Measurements from ENCODE around the gene UST.

UST gene

GRCh38 chr6:148789948-148790347 is 43.1 kb downstream of the UST start:
- Histone ChIP-seq H3K27me3 (ENCODE audit: insufficient read depth, low read depth) (no peaks in the 10 kb centered on the region), H3K36me3 (ENCODE audit: insufficient read depth) (no peaks in the 10 kb centered on the region), H3K27ac (no peak overlapping the region), H2AFZ (ENCODE audit: low read depth) (no peak overlapping the region), H3K9ac (no peak overlapping the region), H3K4me3 (IDR thresholded peaks at IDR 0.05; ENCODE audit: insufficient read depth, low read depth, low read length) (no peak overlapping the region), H4K20me1 (ENCODE audit: insufficient read depth) (no peaks in the 10 kb centered on the region), H3K4me1 (ENCODE audit: low read depth, poor library complexity, severe bottlenecking) (no peaks in the 10 kb centered on the region), H3K79me2 (ENCODE audit: insufficient read depth, low read depth) (no peaks in the 10 kb centered on the region), H3K4me2 (no peak overlapping the region)
- TF ChIP-seq CTCF (conservative IDR thresholded peaks at IDR 0.05; ENCODE audit: low read depth, low read length) = no peak

GRCh38 chr6:148790404-148790803 is 43.6 kb downstream of the UST start:
- H2AFZ ChIP-seq (ENCODE audit: low read depth) = no peak overlapping the region
- H3K4me2 ChIP-seq = no peak overlapping the region
- H3K79me2 ChIP-seq (ENCODE audit: insufficient read depth, low read depth) = no peaks in the 10 kb centered on the region
- no peak overlapping the region for H3K4me3 ChIP-seq (IDR thresholded peaks at IDR 0.05; ENCODE audit: insufficient read depth, low read depth, low read length)
- H3K4me1 ChIP-seq (ENCODE audit: low read depth, poor library complexity, severe bottlenecking) = no peaks in the 10 kb centered on the region
- H4K20me1 ChIP-seq (ENCODE audit: insufficient read depth) = no peaks in the 10 kb centered on the region
- no peaks in the 10 kb centered on the region for H3K27me3 ChIP-seq (ENCODE audit: insufficient read depth, low read depth)
- H3K27ac ChIP-seq = no peak overlapping the region
- H3K36me3 ChIP-seq (ENCODE audit: insufficient read depth) = no peaks in the 10 kb centered on the region
- no peak for TF ChIP-seq CTCF (conservative IDR thresholded peaks at IDR 0.05; ENCODE audit: low read depth, low read length)
- no peak overlapping the region for H3K9ac ChIP-seq

GRCh38 chr6:148790817-148791216 is 44.0 kb downstream of the UST start:
- TF ChIP-seq CTCF (conservative IDR thresholded peaks at IDR 0.05; ENCODE audit: low read depth, low read length) = no peak

GRCh38 chr6:148791372-148791771 is 44.5 kb downstream of the UST start:
- no peak overlapping the region for H2AFZ ChIP-seq (ENCODE audit: low read depth)
- no peak overlapping the region for H3K4me3 ChIP-seq (IDR thresholded peaks at IDR 0.05; ENCODE audit: insufficient read depth, low read depth, low read length)
- no peaks in the 10 kb centered on the region for H3K79me2 ChIP-seq (ENCODE audit: insufficient read depth, low read depth)
- no peak overlapping the region for H3K9ac ChIP-seq
- no peaks in the 10 kb centered on the region for H3K27me3 ChIP-seq (ENCODE audit: insufficient read depth, low read depth)
- H3K27ac ChIP-seq = no peak overlapping the region
- no peaks in the 10 kb centered on the region for H3K4me1 ChIP-seq (ENCODE audit: low read depth, poor library complexity, severe bottlenecking)
- no peaks in the 10 kb centered on the region for H4K20me1 ChIP-seq (ENCODE audit: insufficient read depth)
- H3K36me3 ChIP-seq (ENCODE audit: insufficient read depth) = no peaks in the 10 kb centered on the region
- H3K4me2 ChIP-seq = no peak overlapping the region
- no peak for TF ChIP-seq CTCF (conservative IDR thresholded peaks at IDR 0.05; ENCODE audit: low read depth, low read length)

More at GRCh38 chr6:148790817-148791216, 44.0 kb downstream of the UST start:
- Histone ChIP-seq H3K4me1 (ENCODE audit: low read depth, poor library complexity, severe bottlenecking) (no peaks in the 10 kb centered on the region), H3K27ac (no peak overlapping the region), H3K4me2 (no peak overlapping the region), H3K36me3 (ENCODE audit: insufficient read depth) (no peaks in the 10 kb centered on the region), H2AFZ (ENCODE audit: low read depth) (no peak overlapping the region), H3K9ac (no peak overlapping the region), H3K79me2 (ENCODE audit: insufficient read depth, low read depth) (no peaks in the 10 kb centered on the region), H3K27me3 (ENCODE audit: insufficient read depth, low read depth) (no peaks in the 10 kb centered on the region), H4K20me1 (ENCODE audit: insufficient read depth) (no peaks in the 10 kb centered on the region), H3K4me3 (IDR thresholded peaks at IDR 0.05; ENCODE audit: insufficient read depth, low read depth, low read length) (no peak overlapping the region)

Data from KMS-11 (cell line).